Measurements from ENCODE around the gene MMP2. TPM values are rescaled to one million over a fixed set of nuclear protein-coding genes. Genes with fewer than 3 reads are reported as not detected.

The MMP2 gene
- total RNA-seq, result 70.8 and 78.7 TPM in 2 replicates

GRCh38 chr16:55478827-55479429 is at the start of gene MMP2:
Gene MMP2, plus strand, starts transcription at chr16:55479198. Its CDS starts 282 bp downstream, at chr16:55479480.

DNA sequence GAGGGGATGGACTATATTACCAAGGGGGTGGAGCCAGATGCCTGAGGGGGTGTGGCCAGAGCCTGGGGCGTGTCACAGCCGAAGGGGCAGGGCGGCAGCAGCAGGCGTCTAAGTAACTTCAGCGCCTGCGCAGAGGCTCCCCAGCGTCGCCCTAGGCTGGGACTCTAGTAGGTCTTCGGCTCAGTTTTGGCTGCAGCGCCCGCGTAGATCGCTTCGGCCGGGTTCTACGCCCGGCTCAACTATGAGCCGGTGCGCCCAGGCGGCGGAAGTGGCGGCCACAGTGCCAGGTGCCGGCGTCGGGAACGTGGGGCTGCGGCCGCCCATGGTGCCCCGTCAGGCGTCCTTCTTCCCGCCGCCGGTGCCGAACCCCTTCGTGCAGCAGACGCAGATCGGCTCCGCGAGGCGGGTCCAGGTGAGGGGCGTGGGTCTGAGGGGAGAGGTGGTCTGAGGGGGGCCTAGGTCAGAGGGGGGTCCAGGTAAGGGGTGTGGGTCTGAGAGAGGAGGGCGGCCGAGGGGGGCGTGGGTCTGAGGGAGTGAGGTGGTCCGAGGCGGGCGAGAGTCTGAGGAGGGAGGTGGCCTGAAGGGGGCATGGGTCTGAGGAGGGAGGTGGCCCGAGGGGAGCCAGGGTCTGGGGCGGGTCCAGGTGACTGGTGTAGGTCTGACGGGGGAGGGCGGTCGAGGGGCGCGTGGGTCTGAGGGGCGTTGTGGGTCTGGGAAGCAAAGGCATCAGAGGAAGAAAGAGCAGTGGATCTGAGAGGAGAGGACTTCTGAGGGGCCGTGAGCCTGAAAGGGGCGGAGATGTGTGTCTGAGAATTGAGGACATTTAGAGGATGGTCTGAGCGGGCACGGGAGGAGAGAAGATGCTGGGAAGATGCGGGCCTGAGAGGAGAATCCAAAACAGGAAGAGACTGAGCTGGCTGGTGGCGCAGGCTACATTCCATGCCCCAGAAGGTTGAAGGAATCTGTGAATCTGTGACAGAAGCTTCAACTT is 30.2 kb downstream of the MMP2 start, which contains the start of gene LPCAT2:
Gene LPCAT2, plus strand, starts transcription at position 132 of the 991 bp plus-strand sequence. Its CDS starts 110 bp downstream, at position 242.

Other genes starting within 250 kb of the MMP2 start
- not detected in 2 replicates for gene IRX6, start 155.0 kb upstream of the MMP2 start, total RNA-seq
- gene LPCAT2, start 29.9 kb downstream of the MMP2 start, total RNA-seq, result 46.7 and 60.0 TPM in 2 replicates
- gene CAPNS2, start 87.5 kb downstream of the MMP2 start, total RNA-seq, result 1.3 and 1.7 TPM in 2 replicates
- not detected in 2 replicates for gene SLC6A2, start 176.8 kb downstream of the MMP2 start, total RNA-seq